HL-60/S4 treated with phorbol 12-myristate 13-acetate at 8.2 ng/mL for 4 days and 3 days (cell line): ENCODE results near the gene C17orf107.

Source experiments
- in situ Hi-C: fragments of 300-500 bp; cut with MboI; formaldehyde crosslinking; loops from 2 replicates; pipeline ENCODE4 v1.15.0; 2022; ENCODE audit warnings: low sequenced_read_pairs

The C17orf107 gene

GRCh38 chr17:4947010-4947410 lies 47.7 kb downstream of the C17orf107 start:
- in situ Hi-C loops = no loop called here

DNA sequence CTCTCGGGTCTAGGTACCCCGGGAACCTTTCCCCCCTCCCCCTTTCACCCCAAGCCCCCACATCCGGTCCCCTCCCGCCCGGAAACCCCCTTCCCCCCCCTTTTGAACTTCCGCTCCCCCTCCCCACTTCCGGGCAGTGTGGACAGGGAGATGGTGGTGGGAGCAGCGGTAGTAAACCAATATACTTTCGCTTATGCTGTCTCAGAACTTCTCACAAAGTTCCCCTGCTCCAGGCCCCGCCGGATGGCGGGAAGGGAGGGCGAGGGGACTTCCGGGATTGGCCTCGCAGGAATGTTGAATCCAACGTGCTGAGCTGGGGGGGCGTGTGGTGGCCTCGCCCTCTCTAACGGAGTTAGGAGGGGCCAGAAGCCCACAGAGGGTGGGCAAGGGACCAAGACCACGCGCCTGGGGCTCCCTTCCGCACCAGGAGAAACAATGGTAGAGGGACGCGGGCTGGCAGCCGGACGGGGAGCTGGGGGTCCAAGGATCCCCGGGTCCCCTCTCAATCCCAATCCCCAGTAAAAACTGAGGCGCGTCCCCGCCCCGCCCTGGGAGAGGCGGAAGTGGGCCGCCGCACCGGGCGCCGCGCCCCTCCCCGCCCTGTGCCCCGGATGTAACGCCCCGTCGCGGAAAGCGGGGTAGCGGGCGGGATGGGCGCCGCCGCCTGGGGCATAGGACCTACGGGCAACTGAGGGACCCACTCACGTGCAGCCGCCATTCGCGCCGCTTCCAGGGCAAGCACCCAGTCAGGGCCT lies 48.3 kb downstream of the C17orf107 start:
- in situ Hi-C loops = no loop called here

DNA sequence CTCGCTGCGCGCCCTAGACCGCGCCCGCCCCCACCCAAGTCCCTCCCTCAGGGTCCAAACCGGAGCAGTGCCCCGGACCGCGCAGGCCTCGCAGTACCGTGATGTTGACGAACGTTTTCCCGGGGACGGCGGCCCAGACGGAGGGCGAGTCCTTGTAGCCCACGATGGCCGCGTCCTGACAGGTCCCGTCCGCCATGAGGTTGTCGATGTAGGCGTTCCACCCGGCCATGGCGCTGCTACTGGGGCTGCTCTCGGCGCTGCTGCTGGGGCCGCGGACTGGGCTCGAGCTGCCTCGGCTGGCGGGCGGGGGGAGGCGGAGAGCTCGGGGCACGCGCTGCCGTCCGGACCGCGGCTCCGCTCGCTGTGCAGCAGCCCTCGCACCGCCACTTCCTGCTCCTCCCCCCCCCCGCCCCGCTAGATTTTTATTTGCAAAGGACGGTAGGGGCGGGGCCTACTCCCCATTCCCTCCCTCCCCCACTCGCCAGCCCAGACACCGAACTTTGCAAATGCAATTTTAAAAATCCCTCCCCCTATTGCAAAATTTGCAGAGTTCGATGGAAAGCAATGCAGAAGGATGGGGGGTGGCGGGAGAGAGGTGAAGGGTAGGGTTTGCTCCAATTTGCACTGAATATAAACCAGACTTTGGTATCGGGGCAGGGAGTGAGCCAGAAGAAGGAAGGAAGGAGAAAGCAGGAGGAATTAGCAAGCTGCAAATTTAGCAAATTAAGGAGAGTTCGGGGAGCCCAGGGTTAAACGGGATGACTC lies 49.0 kb downstream of the C17orf107 start, which contains the start of gene PFN1:
Gene PFN1, minus strand, starts transcription at position 365 of the 765 bp plus-strand sequence. Its CDS starts 136 bp downstream, at position 229.
- in situ Hi-C loops = no loop called here

GRCh38 chr17:4948931-4949320 lies 49.6 kb downstream of the C17orf107 start:
- in situ Hi-C loops = no loop called here

DNA sequence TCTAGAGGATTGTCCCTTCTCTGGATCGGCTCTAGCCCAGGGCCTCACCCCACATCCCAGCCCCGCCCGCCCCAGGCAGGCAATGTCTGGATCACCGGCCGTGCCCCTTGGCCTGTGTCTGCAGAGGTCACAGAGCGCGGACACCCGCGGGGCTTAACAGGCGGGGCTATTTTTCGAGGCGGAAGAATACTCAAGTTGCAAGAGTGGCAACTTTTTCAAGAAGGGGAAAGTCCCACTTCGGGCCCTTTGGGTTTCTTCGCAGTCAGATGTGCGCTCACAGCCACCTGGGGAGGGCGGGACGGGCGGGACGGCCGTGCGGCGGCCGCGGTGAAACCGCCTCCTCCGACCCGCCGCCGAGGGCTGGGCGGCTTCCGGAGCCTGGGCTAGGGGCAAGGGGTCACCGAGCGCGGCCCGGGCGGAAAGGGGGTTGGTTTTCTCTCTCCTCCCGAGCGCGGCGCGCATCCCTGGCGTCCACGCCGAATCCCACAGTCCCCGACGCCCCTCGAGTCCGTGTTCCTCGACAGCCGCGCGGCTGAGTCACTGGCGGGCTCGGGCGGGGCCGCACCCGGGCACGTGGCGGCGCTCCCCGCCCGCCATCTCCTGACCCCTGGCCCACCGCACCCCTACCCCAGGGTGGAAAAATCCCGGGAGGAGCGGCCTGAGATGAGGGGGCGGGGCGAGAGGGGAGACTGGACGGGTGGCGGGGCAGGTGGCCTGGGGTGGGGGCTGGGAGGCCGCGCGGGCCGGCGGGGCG lies 50.2 kb downstream of the C17orf107 start:
- in situ Hi-C loops = no loop called here

- in situ Hi-C loops = no loop called here
These were observed 50.9 kb downstream of the C17orf107 start for GRCh38 chr17:4950075-4950745.

GRCh38 chr17:4950746-4951204 lies 51.4 kb downstream of the C17orf107 start, which contains the start of gene ENO3:
TSS of gene ENO3 (plus strand) at chr17:4951119. CDS start at chr17:4951830, 711 bp downstream.
- in situ Hi-C loops = no loop called here

DNA sequence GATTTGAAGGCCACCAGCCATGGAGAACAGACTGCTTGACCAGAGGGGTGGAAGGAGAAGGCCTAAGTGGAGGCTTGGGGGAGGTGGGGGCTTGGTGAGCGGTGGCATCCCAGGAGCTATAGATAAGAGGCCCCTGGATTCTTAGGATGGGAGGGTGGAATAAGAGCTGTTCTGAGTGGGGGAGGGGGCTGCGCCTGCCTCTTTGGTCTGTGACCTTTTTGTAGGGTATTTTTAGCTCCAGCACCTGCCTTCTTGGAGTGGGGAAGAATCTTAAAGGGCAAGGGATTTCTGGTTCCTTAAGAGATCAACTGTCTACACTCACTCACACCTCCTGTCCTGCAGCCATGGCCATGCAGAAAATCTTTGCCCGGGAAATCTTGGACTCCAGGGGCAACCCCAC lies 52.1 kb downstream of the C17orf107 start:
- in situ Hi-C loops = no loop called here
